Stimulated activated CD4-positive, alpha-beta T cell treated with anti-CD3 and anti-CD28 coated beads, Interleukin-12 subunit alpha, Interleukin-12 subunit beta, amount 100 ng/mL, for 4 hours (primary cell): ENCODE results near the gene B3GNT7.
"Not testable (repeated sequence)": the region's sequence is repeated elsewhere in the genome, so short reads cannot be mapped to it uniquely, and the experiment has no call there.

Source experiments
- DNase-seq: peaks from one replicate; pipeline ENCODE4 v3.0.0-alpha.2; 2020

B3GNT7 gene

DNA sequence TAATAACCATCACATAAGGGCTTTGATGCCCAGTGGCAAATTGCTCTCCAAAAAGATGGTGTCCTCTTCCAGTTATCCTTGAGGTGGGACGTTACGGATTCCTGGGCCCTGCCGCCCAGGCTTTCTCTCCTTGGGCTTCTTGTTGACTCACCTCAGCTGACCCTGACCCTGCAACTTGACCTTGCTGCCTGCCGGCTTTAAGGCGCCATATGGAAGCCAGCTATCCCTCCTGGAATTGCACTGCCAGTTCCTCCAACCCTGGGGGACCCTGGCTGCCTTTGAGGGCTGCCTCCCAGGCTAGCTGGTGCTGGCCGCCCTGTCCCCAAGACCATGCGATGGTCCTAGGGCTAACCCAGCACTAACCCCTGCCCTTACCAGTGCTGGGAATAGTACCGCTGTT is 28.3 kb upstream of the B3GNT7 start:
- no peak for DNase-seq

DNA sequence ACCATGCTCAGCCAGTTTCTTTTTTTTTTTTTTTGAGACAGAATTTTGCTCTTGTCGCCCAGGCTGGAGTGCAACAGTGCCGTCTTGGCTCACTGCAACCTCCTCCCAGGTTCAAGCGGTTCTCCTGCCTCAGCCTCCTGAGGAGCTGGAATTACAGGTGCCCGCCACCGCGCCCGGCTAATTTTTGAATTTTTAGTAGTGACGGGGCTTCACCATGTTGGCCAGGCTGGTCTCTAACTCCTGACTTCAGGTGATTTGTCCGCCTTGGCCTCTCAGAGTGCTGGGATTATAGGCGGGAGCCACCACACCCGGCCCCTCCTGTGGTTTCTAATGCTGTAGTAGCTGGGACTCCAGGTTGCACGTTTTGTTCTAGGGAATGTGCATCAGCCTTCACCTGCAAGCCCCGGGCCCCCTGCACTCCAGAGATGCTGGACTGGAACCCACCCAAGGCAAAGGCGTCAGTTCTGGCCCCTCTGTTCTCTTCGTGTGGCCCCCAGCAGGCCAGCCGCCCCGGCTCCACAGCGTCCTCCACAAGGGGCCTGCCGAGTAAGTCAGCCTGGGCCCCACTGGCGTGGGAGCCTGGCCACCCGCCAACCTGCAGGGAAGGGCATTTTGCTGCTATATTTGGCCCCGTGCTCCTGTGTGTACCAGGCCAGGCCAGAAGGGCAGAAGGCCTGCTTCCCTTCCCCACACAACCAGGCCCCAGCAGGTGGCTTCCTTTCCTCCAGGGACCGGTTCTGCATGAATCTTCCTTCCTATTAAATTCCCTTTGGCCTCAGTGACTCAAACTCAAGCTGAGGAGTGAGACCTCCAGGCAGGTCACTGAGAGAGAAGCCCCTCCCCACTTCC is 25.7 kb upstream of the B3GNT7 start:
- DNase-seq = no peak

DNA sequence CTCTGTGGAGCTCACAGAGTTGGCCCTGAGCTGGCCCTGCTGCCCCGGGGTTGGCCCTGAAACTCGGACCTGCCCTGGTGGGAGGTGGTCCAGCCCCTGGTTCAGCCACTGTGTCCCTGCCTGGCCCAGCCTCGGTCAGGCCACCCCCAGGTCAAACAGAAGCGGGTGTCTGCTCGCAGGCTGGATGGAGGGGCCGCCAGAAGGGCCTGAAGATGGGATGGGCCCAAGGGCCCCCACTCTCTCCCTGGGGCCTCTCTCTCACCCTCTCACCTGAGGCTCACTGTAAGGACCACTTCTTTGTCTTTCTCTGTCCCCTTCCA is 25.1 kb upstream of the B3GNT7 start:
- no peak for DNase-seq

DNA sequence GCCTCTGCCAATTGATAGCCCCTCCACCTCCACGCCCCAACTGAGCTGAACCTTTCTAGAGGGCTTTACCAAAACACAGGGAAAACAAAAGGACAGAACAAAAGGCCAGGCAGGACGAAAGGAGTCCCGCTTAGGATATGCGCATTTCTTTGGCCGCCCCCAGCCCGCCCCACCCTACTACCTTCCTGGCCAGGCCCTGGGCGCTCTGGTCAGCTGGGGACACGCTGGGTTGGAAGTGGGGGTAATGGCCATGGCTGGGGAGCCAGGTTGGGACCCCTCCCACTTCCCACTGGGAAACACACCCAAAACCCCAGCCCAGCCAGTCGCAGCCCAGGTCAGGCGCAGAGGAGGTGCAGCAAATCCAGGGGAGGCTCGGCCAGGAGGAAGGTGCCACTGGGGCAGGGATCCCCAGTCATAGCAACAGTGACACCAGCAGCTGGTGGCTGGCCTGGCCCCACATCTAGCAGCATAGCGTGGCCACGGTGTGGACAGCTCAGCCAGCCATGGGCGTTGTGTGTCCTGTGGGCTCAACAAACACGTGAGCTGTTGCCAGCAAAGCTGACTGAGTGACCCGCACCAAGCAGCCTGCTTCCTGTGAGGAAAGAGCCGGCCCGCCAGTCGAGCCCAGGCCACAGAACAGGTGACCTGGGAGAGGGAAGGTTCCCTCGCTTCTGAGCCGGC is 24.6 kb upstream of the B3GNT7 start:
- no peak for DNase-seq

DNA sequence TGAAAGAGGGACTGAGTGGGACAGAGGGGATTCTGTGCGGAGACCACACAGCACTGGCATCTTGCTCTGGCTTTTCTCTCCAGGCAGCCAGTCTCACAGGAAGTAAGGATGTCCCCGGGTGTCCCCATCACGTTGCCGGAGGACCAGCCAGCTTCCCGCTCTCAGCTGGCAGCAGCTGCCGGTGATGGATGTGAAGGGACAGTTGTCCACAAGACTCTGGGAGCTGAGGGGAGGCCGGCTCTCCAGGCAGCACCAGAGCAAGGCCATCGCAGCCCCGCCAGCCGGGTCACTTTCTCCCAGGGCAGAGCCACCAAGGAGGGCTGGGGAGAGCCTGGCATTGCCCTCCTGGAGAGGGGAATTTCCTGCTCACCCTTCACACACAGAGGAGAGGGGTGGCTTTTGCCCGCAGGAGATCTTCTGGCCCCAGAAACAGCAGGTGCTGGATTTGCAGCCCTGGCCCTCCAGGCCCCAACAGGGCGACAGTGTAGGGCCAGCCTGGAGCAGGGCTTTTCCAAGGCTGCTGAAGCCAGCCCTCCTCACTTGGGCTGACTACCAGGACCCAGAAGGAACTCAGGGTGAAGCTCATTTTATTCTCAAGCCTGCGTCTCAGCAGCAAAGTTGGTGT is 24.0 kb upstream of the B3GNT7 start:
- no peak for DNase-seq

DNA sequence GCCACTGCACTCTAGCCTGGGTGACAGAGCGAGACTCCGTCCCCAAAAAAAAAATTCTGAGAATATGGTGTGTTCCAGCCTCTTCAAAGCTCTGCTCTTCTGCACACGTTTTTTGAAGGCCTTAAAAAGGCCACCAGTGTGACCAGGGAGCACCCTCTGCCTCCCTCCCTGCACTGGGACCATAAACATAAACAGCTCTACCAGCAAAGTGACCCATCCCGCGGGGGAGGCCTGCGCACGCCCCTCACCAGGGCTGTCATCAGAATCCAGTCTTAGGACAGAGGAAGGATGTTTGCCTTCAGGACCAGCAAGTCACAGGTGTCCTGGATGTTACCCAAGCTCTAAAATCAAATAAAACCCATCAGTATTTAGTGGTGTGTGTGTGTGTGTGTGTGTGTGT is 23.2 kb upstream of the B3GNT7 start:
- no peak for DNase-seq

DNA sequence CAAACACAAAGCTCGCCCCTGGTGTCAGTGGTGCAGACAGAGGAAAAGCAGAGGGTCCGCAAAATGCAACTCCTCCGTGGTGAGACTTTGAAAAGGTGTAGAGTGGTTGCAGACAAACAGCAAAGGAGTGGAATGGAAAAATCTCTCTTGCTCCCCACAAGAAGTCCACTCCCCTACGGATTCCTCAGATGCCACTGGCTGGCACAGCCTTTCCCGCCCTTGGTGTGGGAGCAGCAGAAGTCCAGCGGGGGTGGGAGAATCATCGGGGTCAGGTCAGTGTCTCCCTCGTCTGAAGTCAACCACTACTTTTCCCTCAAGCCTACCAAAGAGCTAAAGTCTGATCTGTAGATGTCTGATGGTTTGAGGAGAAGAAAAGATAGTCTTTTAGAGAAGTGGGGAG is 22.3 kb upstream of the B3GNT7 start:
- DNase-seq = no peak

DNA sequence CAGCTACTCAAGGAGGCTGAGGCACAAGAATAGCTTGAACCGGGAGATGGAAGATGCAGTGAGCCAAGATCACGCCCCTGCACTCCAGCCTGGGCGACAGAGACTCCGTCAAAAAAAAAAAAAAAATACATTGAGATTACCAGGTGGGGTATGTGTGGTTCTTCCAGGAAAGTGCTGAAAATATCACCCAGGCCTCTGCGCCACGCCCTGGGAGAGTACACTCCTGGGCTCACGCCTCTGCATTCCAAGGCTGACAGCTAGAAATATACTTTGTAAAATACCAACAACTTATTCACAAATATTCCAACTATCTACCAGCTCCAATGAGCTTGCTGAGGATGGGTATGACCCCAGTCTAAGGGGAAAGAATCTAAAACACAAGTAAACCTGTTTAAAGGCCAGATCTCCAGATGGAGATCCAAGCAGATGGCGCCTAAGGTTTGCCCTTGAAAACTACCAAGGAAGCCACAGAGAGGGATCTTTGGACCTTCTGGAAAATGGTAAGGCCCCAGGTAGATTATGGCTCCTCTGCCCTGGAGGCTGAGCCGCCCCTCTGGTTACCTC is 21.6 kb upstream of the B3GNT7 start:
- no peak for DNase-seq

DNA sequence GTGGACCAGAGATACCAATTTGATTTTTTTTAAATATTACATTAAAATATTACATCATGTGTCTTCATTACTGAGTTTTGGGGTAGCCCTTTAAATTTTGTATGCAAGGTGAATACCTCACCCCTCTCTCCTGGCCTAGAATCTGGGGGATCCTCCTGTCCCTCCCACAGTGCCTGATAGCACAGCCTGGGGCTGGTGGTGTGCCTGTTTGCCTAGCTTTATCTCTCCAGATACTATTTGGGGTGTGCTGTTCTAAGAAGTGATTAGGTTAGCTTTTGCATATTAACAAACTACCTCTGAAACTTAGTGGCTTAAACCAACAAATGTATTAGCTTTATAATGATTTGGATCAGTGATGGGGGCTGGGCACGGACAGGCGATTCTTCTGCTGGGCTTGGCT is 20.7 kb upstream of the B3GNT7 start:
- DNase-seq = no peak

DNA sequence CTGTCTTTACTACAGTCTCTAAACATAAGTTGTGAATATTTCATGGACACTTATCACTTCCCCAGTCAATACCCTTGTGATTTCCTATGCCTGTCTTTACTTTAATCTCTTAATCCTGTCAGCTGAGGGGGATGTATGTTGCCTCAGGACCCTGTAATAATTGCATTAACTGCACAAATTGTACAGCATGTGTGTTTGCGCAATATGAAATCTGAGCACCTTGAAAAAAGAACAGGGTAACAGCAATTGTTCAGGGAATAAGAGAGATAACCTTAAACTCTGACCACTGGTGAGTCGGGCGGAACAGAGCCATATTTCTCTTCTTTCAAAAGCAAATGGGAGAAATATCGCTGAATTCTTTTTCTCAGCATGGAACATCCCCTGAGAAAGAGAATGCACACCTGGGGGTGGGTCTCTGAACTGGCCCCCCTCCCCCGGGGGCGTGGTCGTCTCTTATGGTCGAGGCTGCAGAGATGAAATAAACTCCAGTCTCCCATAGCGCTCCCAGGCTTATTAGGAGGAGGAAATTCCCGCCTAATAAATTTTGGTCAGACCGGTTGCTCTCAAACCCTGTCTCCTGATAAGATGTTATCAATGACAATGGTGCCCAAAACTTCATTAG is 19.4 kb upstream of the B3GNT7 start:
- not testable (repeated sequence) for DNase-seq

DNA sequence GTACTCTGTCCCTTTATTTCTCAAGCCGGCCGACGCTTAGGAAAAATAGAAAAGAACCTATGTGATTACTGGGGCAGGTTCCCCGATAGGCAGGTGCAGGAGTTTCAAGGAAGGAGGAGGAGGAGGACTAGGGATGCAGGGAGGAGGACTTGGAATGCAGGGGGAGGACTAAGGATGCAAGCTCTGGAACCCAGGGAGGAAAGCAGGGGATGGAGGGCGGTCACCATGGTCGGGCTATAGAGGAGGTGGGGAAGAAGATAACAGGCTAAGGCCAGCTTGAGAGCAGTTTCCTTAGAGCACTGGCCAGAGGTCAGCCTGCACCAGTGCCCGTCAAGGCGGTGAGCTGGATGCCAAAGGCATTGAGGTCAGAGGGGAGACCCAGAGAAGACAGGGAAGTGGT is 18.7 kb upstream of the B3GNT7 start:
- no peak for DNase-seq

DNA sequence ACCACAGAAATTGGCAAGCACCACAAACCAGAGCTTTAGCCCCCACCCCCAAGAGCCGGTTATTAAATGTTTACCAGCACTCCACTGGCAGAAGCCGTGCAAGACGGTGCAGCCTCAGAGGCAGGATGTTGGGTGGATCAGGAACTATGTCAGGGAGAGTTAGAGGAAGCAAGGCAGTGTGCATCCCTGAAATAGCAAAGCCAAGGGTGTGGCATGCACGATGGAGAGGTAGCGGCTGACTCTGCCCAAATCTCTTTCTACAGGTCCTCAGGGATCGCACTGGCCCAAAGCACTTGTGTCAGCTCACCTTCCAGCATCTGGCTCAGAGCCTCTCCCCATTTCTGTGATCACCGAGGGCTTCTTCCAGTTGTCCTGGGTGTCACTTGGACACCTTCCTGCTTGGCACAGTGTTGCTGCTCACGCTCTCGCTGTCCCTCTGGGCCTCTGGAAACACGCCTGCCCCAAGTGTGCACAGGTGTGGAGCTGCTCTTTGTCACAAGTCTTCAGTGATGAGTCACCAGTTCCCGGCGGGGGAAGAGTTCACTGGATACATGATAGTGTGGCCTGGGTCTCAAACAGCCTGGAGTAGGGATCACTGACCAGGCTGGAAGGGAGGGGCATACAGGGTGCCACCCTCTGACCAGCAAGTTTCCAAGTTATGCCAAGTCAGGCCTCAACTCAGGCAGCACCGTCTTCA is 17.3 kb upstream of the B3GNT7 start:
- DNase-seq = no peak

DNA sequence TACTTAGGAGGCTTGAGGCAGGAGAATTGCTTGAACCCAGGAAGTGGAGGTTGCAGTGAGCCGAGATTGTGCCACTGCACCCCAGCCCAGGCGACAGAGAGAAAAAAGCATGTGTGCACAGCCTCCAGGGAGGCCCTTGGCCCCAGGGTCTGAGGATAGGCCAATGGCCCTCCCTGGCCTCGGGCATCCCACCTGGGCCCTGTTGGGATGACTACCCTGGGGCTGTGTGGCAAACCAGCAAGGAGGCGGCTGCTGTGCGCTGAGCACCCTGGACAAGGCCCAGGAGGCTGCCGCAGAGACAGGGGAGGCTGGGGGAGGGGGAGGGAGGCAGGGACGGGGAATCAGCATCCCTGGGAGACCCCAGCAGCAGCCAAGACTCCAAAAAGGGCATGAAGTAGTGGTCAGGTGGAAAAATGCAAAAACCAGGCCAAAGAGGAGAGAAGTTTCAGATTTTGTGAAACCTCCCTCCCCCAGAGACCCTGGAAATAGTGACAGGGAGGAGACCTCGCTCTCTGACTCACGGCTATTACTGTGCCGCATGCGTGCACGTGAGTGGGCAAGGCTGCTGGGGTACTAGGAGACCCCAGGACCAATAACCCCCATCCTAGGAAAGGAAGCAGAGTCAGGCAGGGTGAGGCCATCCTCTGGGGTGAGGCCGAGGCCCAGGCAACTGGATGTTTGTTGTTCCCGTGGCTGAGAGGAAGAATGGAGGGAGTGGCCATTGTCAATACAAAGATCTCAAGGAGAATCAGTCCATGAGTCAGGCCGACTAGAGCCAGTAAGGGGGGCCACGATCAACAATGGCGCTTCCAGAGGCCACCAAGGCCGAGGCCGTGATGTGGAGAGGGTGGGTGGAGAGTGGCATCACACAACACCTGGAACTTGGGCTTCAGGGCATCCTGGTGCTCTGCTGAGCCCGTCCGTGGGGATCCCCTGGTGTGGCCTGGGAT is 16.0 kb upstream of the B3GNT7 start:
- no peak for DNase-seq

DNA sequence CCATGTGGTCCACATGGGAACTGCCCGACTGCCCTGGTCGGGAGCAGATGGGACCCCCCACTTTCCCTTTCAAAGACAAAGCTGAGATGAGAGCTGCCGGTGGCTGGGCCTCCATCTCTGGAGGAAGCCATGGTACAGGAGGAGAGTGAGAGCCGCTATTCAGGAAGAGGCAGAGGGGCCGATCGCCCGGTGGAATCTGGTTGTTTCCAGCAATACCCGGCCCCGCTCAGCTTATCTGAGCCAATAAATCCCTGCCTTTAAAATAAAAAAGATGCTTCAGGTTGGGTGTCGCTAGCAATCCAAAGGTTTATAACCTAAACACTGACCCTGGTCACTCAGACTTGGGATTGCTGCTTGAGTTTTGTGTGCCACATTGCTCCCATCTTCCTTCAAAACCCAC is 15.2 kb upstream of the B3GNT7 start:
- no peak for DNase-seq

DNA sequence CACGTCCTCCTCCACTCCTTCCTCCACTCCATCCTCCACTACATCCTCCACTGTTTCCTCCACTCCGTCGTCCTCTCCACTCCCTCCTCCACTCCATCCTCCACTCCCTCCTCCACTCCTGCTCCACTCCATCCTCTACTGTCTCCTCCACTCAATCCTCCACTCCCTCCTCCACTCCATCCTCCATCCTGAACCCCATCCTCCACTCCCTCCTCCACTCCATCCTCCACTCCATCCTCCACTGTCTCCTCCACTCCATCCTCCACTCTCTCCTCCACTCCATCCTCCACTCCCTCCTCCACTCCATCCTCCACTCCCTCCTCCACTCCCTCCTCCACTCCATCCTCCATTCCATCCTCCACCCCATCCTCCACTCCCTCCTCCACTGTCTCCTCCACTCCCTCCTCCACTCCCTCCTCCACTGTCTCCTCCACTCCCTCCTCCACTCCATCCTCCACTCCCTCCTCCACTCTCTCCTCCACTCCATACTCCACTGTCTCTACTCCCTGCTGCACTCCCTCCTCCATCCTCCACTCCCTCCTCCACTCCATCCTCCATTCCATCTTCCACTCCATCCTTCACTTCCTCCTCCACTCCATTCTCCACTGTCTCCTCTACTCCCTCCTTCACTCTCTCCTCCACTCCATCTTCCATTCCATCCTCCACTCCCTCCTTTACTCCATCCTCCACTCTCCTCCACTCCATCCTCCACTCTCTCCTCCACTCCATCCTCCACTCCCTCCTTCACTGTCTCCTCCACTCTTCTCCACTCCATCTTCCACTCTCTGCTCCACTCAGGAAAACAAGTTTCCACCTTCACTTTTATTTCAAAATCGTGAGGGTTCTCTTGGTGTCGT is 14.3 kb upstream of the B3GNT7 start:
- DNase-seq = no peak

DNA sequence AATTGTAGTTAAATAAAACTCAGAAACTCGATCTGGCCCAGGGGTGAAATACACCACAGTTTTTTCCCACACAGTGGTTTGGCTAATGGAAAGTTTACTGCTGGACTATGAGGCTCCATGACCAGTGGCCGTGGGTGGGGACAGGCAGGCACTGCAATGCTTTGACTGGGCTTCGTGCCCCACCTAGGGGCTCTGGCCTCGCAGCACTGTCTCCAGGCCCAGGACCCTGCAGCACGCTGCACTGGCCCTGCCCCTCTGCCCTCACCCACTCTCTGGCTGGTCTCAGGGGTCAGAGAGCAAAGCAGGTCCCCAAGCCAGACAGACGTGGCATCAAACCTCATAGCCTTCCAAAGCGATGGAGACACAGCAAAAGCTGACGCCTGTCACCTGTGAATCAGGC is 13.4 kb upstream of the B3GNT7 start:
- no peak for DNase-seq

DNA sequence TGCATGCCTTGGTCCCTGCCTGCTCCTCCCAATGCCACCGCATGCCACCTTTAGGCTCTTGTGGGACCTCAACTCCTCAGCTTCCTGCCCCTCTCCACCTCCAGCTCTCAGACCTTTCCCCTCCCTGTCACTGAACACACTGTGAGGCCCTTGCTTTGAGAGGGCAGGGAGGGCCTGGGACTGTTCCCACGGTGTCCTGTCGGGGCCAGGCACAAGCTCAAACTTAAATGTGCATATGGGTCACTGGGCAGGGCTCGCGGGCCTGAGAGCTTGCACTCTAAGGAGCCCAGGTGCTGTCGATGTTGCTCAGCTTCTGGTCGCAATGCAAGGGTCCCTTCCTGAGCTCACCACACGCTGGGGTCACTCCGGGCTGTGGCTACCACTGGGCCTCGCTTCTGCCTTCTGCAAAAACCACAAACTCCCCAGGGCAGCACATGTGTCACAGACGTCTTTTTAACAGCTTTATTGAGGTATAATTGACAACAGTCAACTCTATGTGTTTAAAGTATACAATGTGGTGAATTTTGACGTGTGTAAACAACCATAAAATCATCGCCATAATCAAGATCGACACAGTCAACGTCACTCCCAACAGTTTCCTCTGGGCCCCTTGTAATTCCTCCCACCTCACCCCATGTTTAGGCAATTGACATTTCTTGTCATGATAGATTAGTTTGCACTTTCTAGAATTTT is 11.9 kb upstream of the B3GNT7 start:
- DNase-seq = no peak

DNA sequence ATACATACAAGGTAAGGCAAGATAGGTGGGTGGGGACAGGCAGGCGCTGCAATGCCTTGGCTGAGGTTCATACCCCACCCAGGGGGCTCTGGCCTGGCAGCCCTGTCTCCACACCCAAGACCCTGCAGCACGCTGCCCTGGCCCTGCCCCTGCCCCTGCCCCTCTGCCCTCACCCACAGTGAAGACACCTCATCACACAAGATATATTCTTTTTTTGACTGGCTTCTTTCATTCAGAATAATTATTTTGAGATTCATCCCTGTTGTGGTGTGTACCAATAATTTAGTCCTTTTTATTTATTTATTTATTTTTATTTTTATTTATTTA is 11.4 kb upstream of the B3GNT7 start:
- no peak for DNase-seq

DNA sequence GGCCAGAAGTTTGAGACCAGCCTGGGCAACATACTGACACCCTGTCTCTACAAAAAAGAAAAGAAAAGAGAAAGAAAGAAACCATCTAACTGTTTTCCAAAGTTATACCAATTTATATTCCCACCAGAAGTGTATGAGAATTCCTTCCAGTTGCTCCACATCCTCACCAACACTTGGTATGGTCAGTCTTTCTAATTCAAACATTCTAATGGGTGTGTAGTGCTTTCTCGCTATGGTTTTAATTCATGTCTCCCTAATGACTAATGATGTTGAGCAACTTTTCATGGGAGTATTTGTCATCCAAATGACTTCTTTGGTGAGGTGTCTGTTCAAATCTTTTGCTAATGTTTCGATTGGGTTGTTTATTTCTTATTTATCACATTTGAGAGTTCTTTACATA is 10.5 kb upstream of the B3GNT7 start:
- DNase-seq = no peak

DNA sequence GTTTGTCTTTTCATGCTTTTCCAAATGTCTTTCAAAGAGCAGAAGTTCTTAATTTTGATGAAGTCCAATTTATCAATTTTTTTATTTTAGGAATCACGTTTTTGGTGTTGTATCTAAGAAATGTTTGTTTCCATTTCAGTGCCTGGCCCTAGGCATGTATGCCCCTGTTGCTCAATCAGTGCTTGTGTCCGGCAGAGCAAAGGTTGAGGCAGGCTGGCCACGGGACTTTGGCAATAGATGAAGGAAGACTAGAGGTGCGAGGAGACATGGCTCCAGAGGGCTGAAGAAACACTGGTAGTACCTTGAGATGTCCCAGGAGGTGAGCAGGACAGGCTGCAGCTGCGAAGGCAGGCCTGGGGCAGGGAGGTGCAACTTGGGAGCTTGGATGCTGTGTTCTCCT is 10.1 kb upstream of the B3GNT7 start:
- DNase-seq = no peak
